NCI-H2107 treated with DMSO at 0.1 percent for 48 hours (cell line): ENCODE results near the gene OPTN.
"Not testable (repeated sequence)": the region's sequence is repeated elsewhere in the genome, so short reads cannot be mapped to it uniquely, and the experiment has no call there.

Experiments used
- DNase-seq: peaks from one replicate; lab custom pipeline; 2025; ENCODE audit not compliant: unreplicated experiment; lab: John Stamatoyannopoulos, UW

The OPTN gene

GRCh38 chr10:13118784-13119410 is 18.9 kb downstream of the OPTN start:
- DNase-seq, result no peak

GRCh38 chr10:13120786-13121499 is 21.0 kb downstream of the OPTN start:
- DNase-seq, result no peak

GRCh38 chr10:13121500-13121854 is 21.5 kb downstream of the OPTN start:
- DNase-seq, result no peak

GRCh38 chr10:13136651-13137050 is 36.7 kb downstream of the OPTN start:
- no peak for DNase-seq

- peak; percentile 72 for DNase-seq
These were observed 39.2 kb downstream of the OPTN start for GRCh38 chr10:13139150-13139549.

GRCh38 chr10:13139676-13140075 is 39.7 kb downstream of the OPTN start:
- no peak for DNase-seq

GRCh38 chr10:13140627-13141190 is 40.7 kb downstream of the OPTN start:
- no peak for DNase-seq

- no peak for DNase-seq
These were observed 43.8 kb downstream of the OPTN start for GRCh38 chr10:13143766-13144165.

- no peak for DNase-seq
These were observed 44.9 kb downstream of the OPTN start for GRCh38 chr10:13144814-13145213.

GRCh38 chr10:13146379-13146778 is 46.4 kb downstream of the OPTN start:
- DNase-seq, result no peak

GRCh38 chr10:13147161-13147560 is 47.2 kb downstream of the OPTN start:
- DNase-seq, result no peak

GRCh38 chr10:13152296-13152695 is 52.3 kb downstream of the OPTN start:
- DNase-seq, result no peak

- not testable (repeated sequence) for DNase-seq
These were observed 55.9 kb downstream of the OPTN start for GRCh38 chr10:13155860-13156259.

- no peak for DNase-seq
These were observed 58.4 kb downstream of the OPTN start for GRCh38 chr10:13158401-13158800.

GRCh38 chr10:13160934-13161856 is 61.2 kb downstream of the OPTN start, which contains the start of gene MCM10:
Gene MCM10 (plus strand): TSS chr10:13161558. CDS start chr10:13164203, 2,645 bp downstream.
- peak; percentile 87 for DNase-seq

- DNase-seq, result no peak
These were observed 61.9 kb downstream of the OPTN start for GRCh38 chr10:13161857-13162271.

- no peak for DNase-seq
These were observed 63.9 kb downstream of the OPTN start for GRCh38 chr10:13163859-13164258.

GRCh38 chr10:13165177-13165576 is 65.2 kb downstream of the OPTN start:
- DNase-seq, result no peak

- no peak for DNase-seq
These were observed 67.6 kb downstream of the OPTN start for GRCh38 chr10:13167568-13167967.

GRCh38 chr10:13168781-13169180 is 68.8 kb downstream of the OPTN start:
- no peak for DNase-seq

GRCh38 chr10:13173616-13174015 is 73.7 kb downstream of the OPTN start:
- DNase-seq, result no peak
